Stimulated activated CD8-positive, alpha-beta memory T cell treated with anti-CD3 and anti-CD28 coated beads, Interleukin-15, amount 100 ng/mL, for 48 hours (primary cell): ENCODE data around the gene KTN1.

ENCODE experiments used
- DNase-seq, 2 donors: peaks; one replicate each; pipeline ENCODE4 v3.0.0-alpha.2; 2020; ENCODE audit warnings: low read depth in 2 of 2

Gene KTN1

GRCh38 chr14:55579724-55580469, at the start of gene KTN1:
Gene KTN1, plus strand, starts transcription at chr14:55580207. Its CDS starts 31,842 bp downstream, at chr14:55612049.
- DNase-seq: peak; percentile 79 to 83

- DNase-seq: no peak
These were observed 49.5 kb upstream of the KTN1 start for GRCh38 chr14:55530464-55530863.

GRCh38 chr14:55532645-55533344, 47.2 kb upstream of the KTN1 start:
- DNase-seq: no peak

- no peak for DNase-seq
These were observed 46.0 kb upstream of the KTN1 start for GRCh38 chr14:55533960-55534359.

GRCh38 chr14:55535516-55536203, 44.3 kb upstream of the KTN1 start:
- DNase-seq: no peak

GRCh38 chr14:55536204-55536708, 43.8 kb upstream of the KTN1 start:
- no peak for DNase-seq

GRCh38 chr14:55537782-55538181, 42.2 kb upstream of the KTN1 start:
- DNase-seq: no peak

GRCh38 chr14:55539975-55540374, 40.0 kb upstream of the KTN1 start:
- no peak for DNase-seq

GRCh38 chr14:55540847-55541773, 38.9 kb upstream of the KTN1 start:
- no peak for DNase-seq

- no peak for DNase-seq
These were observed 34.2 kb upstream of the KTN1 start for GRCh38 chr14:55545779-55546178.

GRCh38 chr14:55546212-55546874, 33.7 kb upstream of the KTN1 start:
- DNase-seq: no peak

- no peak for DNase-seq
These were observed 32.2 kb upstream of the KTN1 start for GRCh38 chr14:55547650-55548315.

- no peak for DNase-seq
These were observed 26.2 kb upstream of the KTN1 start for GRCh38 chr14:55553791-55554190.

- no peak for DNase-seq
These were observed 22.9 kb upstream of the KTN1 start for GRCh38 chr14:55556929-55557623.

GRCh38 chr14:55562135-55562534, 17.9 kb upstream of the KTN1 start:
- no peak for DNase-seq

GRCh38 chr14:55568618-55569017, 11.4 kb upstream of the KTN1 start:
- DNase-seq: no peak

GRCh38 chr14:55571125-55571889, 8.7 kb upstream of the KTN1 start:
- no peak for DNase-seq

GRCh38 chr14:55572578-55572977, 7.4 kb upstream of the KTN1 start:
- DNase-seq: no peak

- no peak for DNase-seq
These were observed 5.0 kb upstream of the KTN1 start for GRCh38 chr14:55574988-55575387.
